ENCODE results near the gene TRIO.

DNA sequence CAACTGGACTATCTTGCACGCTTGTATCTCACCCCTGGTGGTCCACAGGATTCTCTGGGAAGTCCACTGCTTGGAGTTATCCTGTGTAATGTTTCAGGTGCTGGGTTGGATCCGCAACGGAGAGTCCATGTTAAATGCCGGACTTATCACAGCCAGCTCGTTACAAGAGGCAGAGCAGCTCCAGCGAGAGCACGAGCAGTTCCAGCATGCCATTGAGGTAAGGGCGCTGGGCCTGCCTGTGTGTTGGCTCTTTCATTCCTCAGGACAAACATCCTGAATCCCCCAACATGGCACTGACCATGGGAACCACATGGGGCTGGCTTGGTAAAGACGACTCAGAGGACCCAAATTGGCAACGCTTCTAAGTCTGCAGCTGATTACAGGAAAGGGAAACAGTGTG, 223.6 kb downstream of the TRIO start:
- TF ChIP-seq, protein P1, sequence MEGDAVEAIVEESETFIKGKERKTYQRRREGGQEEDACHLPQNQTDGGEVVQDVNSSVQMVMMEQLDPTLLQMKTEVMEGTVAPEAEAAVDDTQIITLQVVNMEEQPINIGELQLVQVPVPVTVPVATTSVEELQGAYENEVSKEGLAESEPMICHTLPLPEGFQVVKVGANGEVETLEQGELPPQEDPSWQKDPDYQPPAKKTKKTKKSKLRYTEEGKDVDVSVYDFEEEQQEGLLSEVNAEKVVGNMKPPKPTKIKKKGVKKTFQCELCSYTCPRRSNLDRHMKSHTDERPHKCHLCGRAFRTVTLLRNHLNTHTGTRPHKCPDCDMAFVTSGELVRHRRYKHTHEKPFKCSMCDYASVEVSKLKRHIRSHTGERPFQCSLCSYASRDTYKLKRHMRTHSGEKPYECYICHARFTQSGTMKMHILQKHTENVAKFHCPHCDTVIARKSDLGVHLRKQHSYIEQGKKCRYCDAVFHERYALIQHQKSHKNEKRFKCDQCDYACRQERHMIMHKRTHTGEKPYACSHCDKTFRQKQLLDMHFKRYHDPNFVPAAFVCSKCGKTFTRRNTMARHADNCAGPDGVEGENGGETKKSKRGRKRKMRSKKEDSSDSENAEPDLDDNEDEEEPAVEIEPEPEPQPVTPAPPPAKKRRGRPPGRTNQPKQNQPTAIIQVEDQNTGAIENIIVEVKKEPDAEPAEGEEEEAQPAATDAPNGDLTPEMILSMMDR (IDR thresholded peaks at IDR 0.05; ENCODE audit: low read length), result no peak
- TF ChIP-seq EZH2 (optimal IDR thresholded peaks at IDR 0.05; ENCODE audit: low read depth, low read length) (no peak), EZH2phosphoT487 (IDR thresholded peaks at IDR 0.05; ENCODE audit: low read length) (no peak)
